Liver (tissue), 9 donors: Measurements from ENCODE around the gene NDUFAF7. TPM values are rescaled to one million over a fixed set of nuclear protein-coding genes. Genes with fewer than 3 reads are reported as not detected.
"Not testable (repeated sequence)": the region's sequence is repeated elsewhere in the genome, so short reads cannot be mapped to it uniquely, and the experiment has no call there.

Experiments used
- DNase-seq: peaks from one replicate; pipeline ENCODE4 v3.0.0-alpha.2; 2017; ENCODE audit warnings: low spot score
- H3K27ac ChIP-seq, 2 donors: one replicate each; pipeline ENCODE4 v1.7.0; 2013; ENCODE audit warnings: inconsistent platforms in 2 of 2, low read length in 2 of 2, control low read depth in 1 of 2, low read depth in 1 of 2, mild to moderate bottlenecking in 1 of 2
- H3K27me3 ChIP-seq, 4 donors: one replicate each; pipeline versions ENCODE4 v1.6.1 to v1.7.0; 2013; ENCODE audit warnings: low read length in 3 of 4, inconsistent platforms in 1 of 4, mild to moderate bottlenecking in 1 of 4, moderate library complexity in 1 of 4; ENCODE audit not compliant: control insufficient read depth in 4 of 4, insufficient read depth in 4 of 4
- H3K36me3 ChIP-seq, 4 donors: one replicate each; pipeline versions ENCODE4 v1.6.1 to v1.7.0; 2013; ENCODE audit warnings: low read length in 3 of 4, mild to moderate bottlenecking in 3 of 4, low read depth in 1 of 4, moderate library complexity in 1 of 4; ENCODE audit not compliant: control insufficient read depth in 4 of 4, insufficient read depth in 3 of 4
- H3K4me1 ChIP-seq, 4 donors: one replicate each; pipeline versions ENCODE4 v1.6.1 to v1.7.0; 2013; ENCODE audit warnings: low read length in 3 of 4, mild to moderate bottlenecking in 3 of 4, moderate library complexity in 1 of 4; ENCODE audit not compliant: control insufficient read depth in 4 of 4, insufficient read depth in 4 of 4
- H3K4me3 ChIP-seq, 3 donors: one replicate each; pipeline versions ENCODE4 v1.6.1 to v1.7.0; 2013; ENCODE audit warnings: low read length in 3 of 3, control low read depth in 1 of 3, low read depth in 1 of 3, mild to moderate bottlenecking in 1 of 3
- H3K9ac ChIP-seq, 2 donors: one replicate each; pipeline ENCODE4 v1.7.0; 2013; ENCODE audit warnings: low read length in 2 of 2, mild to moderate bottlenecking in 2 of 2, moderate library complexity in 2 of 2, control low read depth in 1 of 2, low read depth in 1 of 2
- H3K9me3 ChIP-seq, 4 donors: one replicate each; pipeline versions ENCODE4 v1.6.1 to v1.7.0; 2013; ENCODE audit warnings: low read length in 3 of 4; ENCODE audit not compliant: control insufficient read depth in 4 of 4
- FOXA1 ChIP-seq: IDR thresholded peaks from 2 replicates; pipeline ENCODE4 v1.6.1; 2016; ENCODE audit warnings: antibody characterized with exemption
- MAX ChIP-seq: IDR thresholded peaks from 2 replicates; pipeline ENCODE4 v1.6.1; 2016; ENCODE audit warnings: antibody characterized with exemption
- RAD21 ChIP-seq, 2 donors: IDR thresholded peaks; 2 replicates each; pipeline ENCODE4 v1.6.1; 2016; ENCODE audit warnings: antibody characterized with exemption in 2 of 2, mild to moderate bottlenecking in 2 of 2
- YY1 ChIP-seq: IDR thresholded peaks from 2 replicates; pipeline ENCODE4 v1.6.1; 2016; ENCODE audit warnings: antibody characterized with exemption, mild to moderate bottlenecking
- WGBS: extraction: QIAGEN DNeasy Blood & Tissue Kit; methylation state at CpG from one replicate; pipeline ENCODE4 v1.1.7; 2013; 5-methylcytosine and 5-hydroxymethylcytosine counted together
- polyA plus RNA-seq, 2 donors: library from polyadenylated mRNA; stranded (reverse) in 1 of 2; unstranded in 1 of 2; fragments of 200-250 nt in 1 of 2; fragments of >200 nt in 1 of 2; fragmentation: Nextera tagmentation in 1 of 2; extraction: Ambion mirVana in 1 of 2; gene quantifications; one replicate each; pipeline versions ENCODE4 v1.2.1 to v1.2.3, GENCODE V29; 2013 to 2015
- total RNA-seq, 2 donors: library from RNA; depleted of rRNA; stranded (reverse); fragments of >200 nt; gene quantifications; one replicate each; pipeline ENCODE4 v1.2.3, GENCODE V29; 2014
- TF ChIP-seq, protein P1 (sequence below): IDR thresholded peaks from 2 replicates; pipeline ENCODE4 v1.6.1; 2016; ENCODE audit warnings: antibody characterized with exemption, mild to moderate bottlenecking
- donor health status: healthy.
- donor health status: healthy.
- donor health status: healthy.
- donor health status: healthy.
- donor health status: healthy.

NDUFAF7 gene
- total and polyA plus RNA-seq, 4 donors: 8.7 to 13.6 (median 11.3) TPM

GRCh38 chr2:37287966-37288365, 56.5 kb downstream of the NDUFAF7 start:
- WGBS: 99% methylated on average over 2 of the region's 2 CpGs
- Histone ChIP-seq H3K27me3 (no peaks in the 10 kb centered on the region), H3K4me1 (no peaks in the 10 kb centered on the region), H3K9ac (no peak overlapping the region), H3K4me3 (no peak overlapping the region), H3K27ac (no peak overlapping the region), H3K36me3 (peaks cover 1 to 24% (median 10%) of the 10 kb centered on the region in 4 donors), H3K9me3 (no peaks in the 10 kb centered on the region)
- DNase-seq: no peak
- TF ChIP-seq RAD21 (IDR thresholded peaks at IDR 0.05): peak; percentile 35 to 41
- no peak for TF ChIP-seq FOXA1

DNA sequence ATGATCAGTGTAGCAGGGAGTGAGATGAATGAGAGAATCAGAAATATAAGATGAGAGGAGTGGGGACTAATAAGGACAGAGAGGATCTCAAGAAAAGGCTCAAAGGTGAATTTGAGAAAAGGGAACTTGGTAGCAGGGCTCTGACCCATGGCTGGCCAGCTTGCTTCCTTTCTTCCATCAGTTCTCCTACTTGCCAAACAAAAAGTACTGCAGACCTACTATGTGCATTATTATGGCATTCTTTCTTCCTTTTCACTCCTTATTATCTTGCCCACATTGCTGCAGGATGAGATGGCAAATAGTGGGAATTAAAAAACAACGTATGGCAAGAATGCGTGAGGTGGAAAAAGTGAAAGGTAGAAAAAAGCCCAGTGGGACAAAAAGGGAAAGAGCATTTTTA, 60.2 kb downstream of the NDUFAF7 start:
- Histone ChIP-seq H3K27ac (no peak overlapping the region), H3K27me3 (no peaks in the 10 kb centered on the region), H3K4me1 (no peaks in the 10 kb centered on the region), H3K4me3 (no peak overlapping the region), H3K36me3 (peaks cover 1 to 13% (median 7%) of the 10 kb centered on the region in 4 donors), H3K9ac (no peak overlapping the region), H3K9me3 (no peaks in the 10 kb centered on the region)
- 93% methylated on average over 2 of the region's 2 CpGs for WGBS
- TF ChIP-seq, protein P1, sequence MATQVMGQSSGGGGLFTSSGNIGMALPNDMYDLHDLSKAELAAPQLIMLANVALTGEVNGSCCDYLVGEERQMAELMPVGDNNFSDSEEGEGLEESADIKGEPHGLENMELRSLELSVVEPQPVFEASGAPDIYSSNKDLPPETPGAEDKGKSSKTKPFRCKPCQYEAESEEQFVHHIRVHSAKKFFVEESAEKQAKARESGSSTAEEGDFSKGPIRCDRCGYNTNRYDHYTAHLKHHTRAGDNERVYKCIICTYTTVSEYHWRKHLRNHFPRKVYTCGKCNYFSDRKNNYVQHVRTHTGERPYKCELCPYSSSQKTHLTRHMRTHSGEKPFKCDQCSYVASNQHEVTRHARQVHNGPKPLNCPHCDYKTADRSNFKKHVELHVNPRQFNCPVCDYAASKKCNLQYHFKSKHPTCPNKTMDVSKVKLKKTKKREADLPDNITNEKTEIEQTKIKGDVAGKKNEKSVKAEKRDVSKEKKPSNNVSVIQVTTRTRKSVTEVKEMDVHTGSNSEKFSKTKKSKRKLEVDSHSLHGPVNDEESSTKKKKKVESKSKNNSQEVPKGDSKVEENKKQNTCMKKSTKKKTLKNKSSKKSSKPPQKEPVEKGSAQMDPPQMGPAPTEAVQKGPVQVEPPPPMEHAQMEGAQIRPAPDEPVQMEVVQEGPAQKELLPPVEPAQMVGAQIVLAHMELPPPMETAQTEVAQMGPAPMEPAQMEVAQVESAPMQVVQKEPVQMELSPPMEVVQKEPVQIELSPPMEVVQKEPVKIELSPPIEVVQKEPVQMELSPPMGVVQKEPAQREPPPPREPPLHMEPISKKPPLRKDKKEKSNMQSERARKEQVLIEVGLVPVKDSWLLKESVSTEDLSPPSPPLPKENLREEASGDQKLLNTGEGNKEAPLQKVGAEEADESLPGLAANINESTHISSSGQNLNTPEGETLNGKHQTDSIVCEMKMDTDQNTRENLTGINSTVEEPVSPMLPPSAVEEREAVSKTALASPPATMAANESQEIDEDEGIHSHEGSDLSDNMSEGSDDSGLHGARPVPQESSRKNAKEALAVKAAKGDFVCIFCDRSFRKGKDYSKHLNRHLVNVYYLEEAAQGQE: no peak
- TF ChIP-seq MAX: no peak
- no peak for TF ChIP-seq RAD21 (IDR thresholded peaks at IDR 0.05)
- no peak for DNase-seq

DNA sequence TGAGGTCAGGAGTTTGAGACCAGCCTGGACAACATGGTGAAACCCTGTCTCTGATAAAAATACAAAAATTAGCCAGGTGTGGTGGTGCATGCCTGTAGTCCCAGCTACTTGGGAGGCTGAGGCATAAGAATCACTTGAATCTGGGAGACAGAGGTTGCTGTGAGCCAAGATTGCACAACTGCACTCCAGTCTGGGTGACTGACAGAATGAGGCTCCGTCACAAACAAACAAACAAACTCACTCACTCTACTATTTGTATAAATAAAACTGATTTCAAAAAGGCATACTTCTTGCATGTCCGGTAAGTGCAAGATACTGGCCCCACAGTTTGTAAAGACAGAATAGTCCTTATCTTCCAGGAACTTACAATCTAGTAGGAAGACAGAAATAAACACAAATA, 63.4 kb downstream of the NDUFAF7 start:
- H3K9me3 ChIP-seq, H3K27me3 ChIP-seq, H3K9ac ChIP-seq, DNase-seq, H3K4me3 ChIP-seq, H3K27ac ChIP-seq, H3K36me3 ChIP-seq, H3K4me1 ChIP-seq: not testable (repeated sequence)
- WGBS: 69% methylated on average over 2 of the region's 2 CpGs

- H3K9me3 ChIP-seq: no peaks in the 10 kb centered on the region
- DNase-seq: no peak
- peaks cover 0 to 5% (median 4%) of the 10 kb centered on the region in 4 donors for H3K36me3 ChIP-seq
- H3K4me3 ChIP-seq: no peak overlapping the region
- TF ChIP-seq YY1: no peak
- H3K4me1 ChIP-seq: no peaks in the 10 kb centered on the region
- no peaks in the 10 kb centered on the region for H3K27me3 ChIP-seq
- H3K9ac ChIP-seq: no peak overlapping the region
- WGBS: 84% methylated on average over 1 of the region's 1 CpG
- no peak overlapping the region for H3K27ac ChIP-seq
Measured at GRCh38 chr2:37295469-37296073, 64.1 kb downstream of the NDUFAF7 start.
